Endothelial cell of umbilical vein (primary cell): ENCODE data around the gene GPR173. TPM values are rescaled to one million over a fixed set of nuclear protein-coding genes. Genes with fewer than 3 reads are reported as not detected.

Source experiments
- BruUV-seq: library from RNA; stranded (reverse); fragments of 400-500 nt; replicated peaks from 2 replicates; lab custom pipeline; 2021; lab: Mats Ljungman, UMichigan
- CTCF ChIA-PET: fragments of 300-600, 350-600 bp; sonication (Branson Sonifier 250); formaldehyde crosslinking; loops from one replicate; lab custom pipeline; 2021; ENCODE audit warnings: antibody characterized with exemption, inconsistent platforms; lab: Charles Lee
- POLR2A ChIA-PET: fragments of 300-600, 350-600 bp; sonication (Branson Sonifier 250); formaldehyde crosslinking; loops from one replicate; lab custom pipeline; 2021; ENCODE audit warnings: antibody characterized with exemption, inconsistent platforms; lab: Charles Lee
- DNase-seq: peaks from one replicate; pipeline ENCODE4 v3.0.0-alpha.2; 2011; ENCODE audit warnings: low read depth, low spot score
- FAIRE-seq: peaks from 2 replicates; lab custom pipeline; 2011; peaks lifted over from hg19 to GRCh38; lab: Jason Lieb, UNC
- H2AFZ ChIP-seq: 2 replicates; pipeline ENCODE4 v1.6.0; 2012; ENCODE audit warnings: low read depth, low read length, control low read depth, inconsistent platforms
- H3K27ac ChIP-seq: 2 replicates; pipeline ENCODE4 v1.5.1; 2011; ENCODE audit warnings: low read depth, mild to moderate bottlenecking, control low read depth, low read length, moderate library complexity; ENCODE audit not compliant: insufficient read depth
- H3K27me3 ChIP-seq, 2 experiments: 2 replicates each; pipeline versions ENCODE4 v1.6.0 to v1.6.1; 2011; ENCODE audit warnings: low read length in 2 of 2, mixed read lengths in 1 of 2; ENCODE audit not compliant: control insufficient read depth in 2 of 2, insufficient read depth in 2 of 2
- H3K36me3 ChIP-seq, 2 experiments: 2 replicates in 1 of 2; 3 replicates in 1 of 2; pipeline ENCODE4 v1.5.1; 2011; ENCODE audit warnings: low read length in 2 of 2, mild to moderate bottlenecking in 1 of 2, moderate library complexity in 1 of 2; ENCODE audit not compliant: control insufficient read depth in 2 of 2, insufficient read depth in 2 of 2; ENCODE audit errors: extremely low read depth in 1 of 2
- H3K4me1 ChIP-seq: 3 replicates; pipeline ENCODE4 v1.5.1; 2011; ENCODE audit warnings: mild to moderate bottlenecking, low read length; ENCODE audit not compliant: control insufficient read depth, insufficient read depth; ENCODE audit errors: extremely low read depth
- H3K4me2 ChIP-seq: 2 replicates; pipeline ENCODE4 v1.6.1; 2011; ENCODE audit warnings: low read length, control low read depth, mixed read lengths; ENCODE audit not compliant: insufficient read depth
- H3K4me3 ChIP-seq, 3 experiments: fragments of 200-600 bp in 1 of 3; sonication (generic), shearing (Covaris generic) in 1 of 3; replicated peaks in 1 of 3; 2 replicates each; pipeline ENCODE4 v1.5.1; 2011 to 2016; ENCODE audit warnings: control low read depth in 3 of 3, low read length in 3 of 3, mild to moderate bottlenecking in 2 of 3, inconsistent platforms in 1 of 3, low read depth in 1 of 3, moderate library complexity in 1 of 3; ENCODE audit not compliant: insufficient read depth in 1 of 3
- H3K79me2 ChIP-seq: 2 replicates; pipeline ENCODE4 v1.6.0; 2012; ENCODE audit warnings: low read length, inconsistent platforms; ENCODE audit not compliant: control insufficient read depth, insufficient read depth
- H3K9ac ChIP-seq: replicated peaks from 2 replicates; pipeline ENCODE3; 2011; ENCODE audit warnings: low read length, control low read depth; ENCODE audit not compliant: insufficient read depth; ENCODE audit errors: extremely low read depth
- H3K9me1 ChIP-seq: replicated peaks from 3 replicates; pipeline ENCODE4 v1.6.0; 2011; ENCODE audit warnings: mild to moderate bottlenecking, low read length; ENCODE audit not compliant: control insufficient read depth, insufficient read depth; ENCODE audit errors: extremely low read depth
- H3K9me3 ChIP-seq: replicated peaks from 2 replicates; pipeline ENCODE4 v1.5.1; 2012; ENCODE audit warnings: low read length, inconsistent platforms; ENCODE audit not compliant: control insufficient read depth, insufficient read depth
- H4K20me1 ChIP-seq: replicated peaks from 2 replicates; pipeline ENCODE3; 2011; ENCODE audit warnings: mild to moderate bottlenecking, low read length; ENCODE audit not compliant: control insufficient read depth, insufficient read depth; ENCODE audit errors: extremely low read depth
- EZH2 ChIP-seq: IDR thresholded peaks from 2 replicates; pipeline ENCODE4 v1.6.1; 2012; ENCODE audit warnings: borderline replicate concordance, low read depth, mild to moderate bottlenecking, moderate library complexity, low read length, inconsistent platforms; ENCODE audit not compliant: severe bottlenecking
- FOS ChIP-seq: IDR thresholded peaks from 2 replicates; pipeline ENCODE4 v1.6.1; 2011; ENCODE audit warnings: mild to moderate bottlenecking, low read length, moderate library complexity, borderline replicate concordance; ENCODE audit not compliant: insufficient read depth
- GATA2 ChIP-seq: IDR thresholded peaks from 2 replicates; pipeline ENCODE4 v1.7.0; 2011; ENCODE audit warnings: low read depth, mild to moderate bottlenecking, moderate library complexity, mixed read lengths, low read length; ENCODE audit not compliant: insufficient read length, insufficient read depth
- JUN ChIP-seq: IDR thresholded peaks from 2 replicates; pipeline ENCODE4 v1.6.1; 2011; ENCODE audit warnings: borderline replicate concordance, low read depth; ENCODE audit not compliant: insufficient read length, insufficient read depth
- MYC ChIP-seq: IDR thresholded peaks from one replicate; pipeline ENCODE4 v1.6.1; 2011; ENCODE audit warnings: mild to moderate bottlenecking, low read depth, low read length
- POLR2A ChIP-seq: IDR thresholded peaks from 2 replicates; pipeline ENCODE4 v1.6.1; 2012; ENCODE audit warnings: low read depth, mild to moderate bottlenecking, control low read depth, low read length
- dilution Hi-C: fragments of 300-500 bp; cut with MboI; formaldehyde crosslinking; loops from one replicate; pipeline ENCODE4 v1.15.0; 2019; ENCODE audit warnings: low sequenced_read_pairs; ENCODE audit not compliant: extremely low pct_ligation_motif_present
- intact Hi-C: fragments of 100-400 bp; cut with micrococcal nuclease; formaldehyde crosslinking; loops from one replicate; pipeline ENCODE4 v1.10.0; 2022
- polyA plus RNA-seq, 4 experiments: library from polyadenylated mRNA; depleted of rRNA in 3 of 4; stranded (reverse) in 3 of 4; unstranded in 1 of 4; fragments of >200 nt; gene quantifications; 2 replicates each; pipeline versions ENCODE4 v1.2.1 to v1.2.3, GENCODE V29; 2011 to 2012; ENCODE audit warnings: missing spikeins in 1 of 4
- total RNA-seq: library from RNA; stranded (reverse); gene quantifications from 2 replicates; pipeline ENCODE4 v1.2.3, GENCODE V29; 2021
- TF ChIP-seq, protein P1 (sequence below), 2 donors: IDR thresholded peaks; 1 replicate in 1 of 2; 2 replicates in 1 of 2; pipeline ENCODE4 v1.5.1; 2011; ENCODE audit warnings: low read length in 2 of 2, mild to moderate bottlenecking in 2 of 2, moderate library complexity in 2 of 2, control low read depth in 1 of 2, inconsistent platforms in 1 of 2, low read depth in 1 of 2; ENCODE audit not compliant: insufficient read depth in 1 of 2; ENCODE audit errors: extremely low read depth in 1 of 2
- TF ChIP-seq, protein P2 (sequence below): IDR thresholded peaks from 2 replicates; pipeline ENCODE4 v1.6.1; 2011; ENCODE audit not compliant: insufficient read depth, insufficient read length

The GPR173 gene
- total and polyA plus RNA-seq, 2 donors (not counting 3 experiments of a cell fraction or from before 2014, with no cell fraction given) = 9.2 to 11.3 TPM

DNA sequence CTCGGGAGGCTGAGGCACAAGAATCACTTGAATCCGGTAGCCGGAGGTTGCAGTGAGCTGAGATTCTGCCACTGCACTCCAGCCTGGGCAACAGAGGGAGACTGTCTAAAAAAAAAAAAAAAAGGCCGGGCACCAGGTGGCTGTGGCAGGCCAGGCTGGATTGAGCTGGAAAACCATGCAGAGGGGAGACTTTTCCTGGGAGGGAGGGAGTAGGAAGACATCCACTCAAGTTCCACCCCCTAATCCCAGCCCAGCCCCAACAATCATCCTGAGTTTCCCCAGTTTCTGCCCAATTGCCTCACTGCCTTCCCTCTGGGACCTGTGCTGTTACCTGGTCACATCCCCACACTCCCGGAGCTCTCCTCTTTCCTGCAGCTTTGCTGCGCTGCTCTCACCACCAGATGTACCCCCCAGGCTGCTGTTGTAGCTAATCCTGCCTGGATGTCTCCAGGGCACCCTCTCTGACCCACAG lies 24.6 kb downstream of the GPR173 start:
- CTCF ChIA-PET = no interaction called here
- Histone ChIP-seq H3K4me2 (no peak overlapping the region), H3K4me1 (no peaks in the 10 kb centered on the region), H3K27ac (no peak overlapping the region), H3K4me3 (no peak overlapping the region), H3K79me2 (no peaks in the 10 kb centered on the region), H3K9me1 (no peaks in the 10 kb centered on the region), H3K9me3 (no peaks in the 10 kb centered on the region), H2AFZ (no peak overlapping the region), H3K36me3 (peaks cover 0 to 3% of the 10 kb centered on the region in 2 experiments), H3K9ac (no peak overlapping the region), H4K20me1 (no peaks in the 10 kb centered on the region), H3K27me3 (no peaks in the 10 kb centered on the region)
- DNase-seq (no peak), FAIRE-seq (no peak)
- dilution Hi-C loops (no loop called here), intact Hi-C loops (no loop called here)
- TF ChIP-seq, protein P1, sequence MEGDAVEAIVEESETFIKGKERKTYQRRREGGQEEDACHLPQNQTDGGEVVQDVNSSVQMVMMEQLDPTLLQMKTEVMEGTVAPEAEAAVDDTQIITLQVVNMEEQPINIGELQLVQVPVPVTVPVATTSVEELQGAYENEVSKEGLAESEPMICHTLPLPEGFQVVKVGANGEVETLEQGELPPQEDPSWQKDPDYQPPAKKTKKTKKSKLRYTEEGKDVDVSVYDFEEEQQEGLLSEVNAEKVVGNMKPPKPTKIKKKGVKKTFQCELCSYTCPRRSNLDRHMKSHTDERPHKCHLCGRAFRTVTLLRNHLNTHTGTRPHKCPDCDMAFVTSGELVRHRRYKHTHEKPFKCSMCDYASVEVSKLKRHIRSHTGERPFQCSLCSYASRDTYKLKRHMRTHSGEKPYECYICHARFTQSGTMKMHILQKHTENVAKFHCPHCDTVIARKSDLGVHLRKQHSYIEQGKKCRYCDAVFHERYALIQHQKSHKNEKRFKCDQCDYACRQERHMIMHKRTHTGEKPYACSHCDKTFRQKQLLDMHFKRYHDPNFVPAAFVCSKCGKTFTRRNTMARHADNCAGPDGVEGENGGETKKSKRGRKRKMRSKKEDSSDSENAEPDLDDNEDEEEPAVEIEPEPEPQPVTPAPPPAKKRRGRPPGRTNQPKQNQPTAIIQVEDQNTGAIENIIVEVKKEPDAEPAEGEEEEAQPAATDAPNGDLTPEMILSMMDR (IDR thresholded peaks at IDR 0.05; ENCODE audit: extremely low read depth in 1 of 2, insufficient read depth in 1 of 2, low read depth in 1 of 2, low read length in 2 of 2) = no peak
- no peak for TF ChIP-seq FOS
- no peak for TF ChIP-seq EZH2
- no peak for TF ChIP-seq POLR2A
- no peak for TF ChIP-seq GATA2
- no peak for TF ChIP-seq MYC
- TF ChIP-seq, protein P2, sequence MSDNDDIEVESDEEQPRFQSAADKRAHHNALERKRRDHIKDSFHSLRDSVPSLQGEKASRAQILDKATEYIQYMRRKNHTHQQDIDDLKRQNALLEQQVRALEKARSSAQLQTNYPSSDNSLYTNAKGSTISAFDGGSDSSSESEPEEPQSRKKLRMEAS = no peak
- no peak for TF ChIP-seq JUN
- BruUV-seq = no TSS peak
- POLR2A ChIA-PET = no interaction called here
